Airway epithelial cell (primary cell): ENCODE data around the gene EVI2B. TPM values are rescaled to one million over a fixed set of nuclear protein-coding genes. Genes with fewer than 3 reads are reported as not detected.

Experiments used
- total RNA-seq: library from RNA; depleted of rRNA; stranded (reverse); fragments of >200 nt; gene quantifications from 2 replicates; pipeline ENCODE4 v1.2.3, GENCODE V29; 2015

EVI2B gene
- 0.14 TPM in 1 of 2 replicates, not detected in the other for total RNA-seq

DNA sequence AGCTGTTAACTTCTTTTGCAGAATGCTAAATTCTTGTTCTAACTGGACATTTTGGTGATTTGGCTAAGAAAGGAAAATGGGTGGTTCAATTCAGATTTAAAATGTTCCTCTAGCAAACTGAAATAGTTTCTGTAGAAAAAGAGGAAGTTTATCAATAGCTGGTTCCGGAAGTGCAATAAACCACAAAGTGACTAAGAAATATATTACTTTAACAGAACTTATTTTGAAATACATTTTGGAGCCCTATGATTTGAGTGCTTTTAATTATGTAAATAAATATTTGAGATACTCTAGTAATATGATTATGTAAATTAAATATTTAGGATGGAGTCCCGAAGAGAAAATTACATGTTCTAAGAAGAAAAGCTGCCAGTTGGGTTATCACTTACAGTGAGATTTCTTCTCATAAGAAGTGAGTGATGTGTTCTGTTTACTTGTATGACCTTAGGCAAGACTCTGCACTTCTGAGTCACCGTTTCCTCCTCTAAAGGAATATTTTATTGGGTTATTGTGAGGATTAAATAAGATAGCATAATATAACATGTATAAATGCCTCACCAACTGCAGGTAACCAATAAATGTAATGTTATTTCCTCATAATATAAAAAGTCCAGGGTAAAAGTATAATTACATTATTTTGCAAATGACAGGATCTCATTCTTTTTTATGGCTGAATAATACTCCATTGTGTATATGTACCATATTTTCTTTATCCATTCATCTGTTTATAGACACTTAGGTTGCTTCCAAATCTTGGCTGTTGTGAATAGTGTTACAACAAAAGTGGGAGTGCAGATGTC lies at the start of gene EVI2B:
Gene EVI2B (minus strand): TSS at position 73 of the 800 bp plus-strand sequence. CDS start 8,445 bp downstream, outside the sequence.

GRCh38 chr17:31321481-31321880 lies 7.6 kb upstream of the EVI2B start, which contains the start of gene EVI2A:
Gene EVI2A, minus strand, starts transcription at chr17:31321622. Its CDS starts 2,609 bp downstream, at chr17:31319013.

DNA sequence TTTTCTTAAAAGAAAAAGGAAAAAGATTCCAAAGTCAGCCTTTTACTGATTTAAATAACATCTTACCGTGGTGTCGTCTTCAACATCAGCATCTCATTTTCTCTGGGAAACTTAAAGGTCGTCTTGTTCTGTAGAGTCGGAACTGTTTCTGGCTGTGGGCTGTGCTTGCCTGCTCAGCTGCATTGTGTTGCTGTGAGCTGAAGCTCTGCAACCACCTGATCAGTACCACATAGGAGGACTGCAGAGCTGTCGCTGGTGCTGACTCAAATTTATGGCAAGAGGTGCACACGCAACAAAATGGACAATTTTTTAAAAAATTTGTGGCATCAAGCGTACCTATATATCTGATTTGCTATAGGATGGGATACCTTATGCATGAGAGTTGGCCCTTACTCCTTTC lies 16.8 kb downstream of the EVI2B start, which contains the start of gene OMG:
Gene OMG (minus strand): TSS at position 150 of the 400 bp plus-strand sequence. CDS start 908 bp downstream, outside the sequence.

Other genes with a start within 250 kb of the EVI2B start
- 23.8 and 28.1 TPM in 2 replicates for gene NF1, start 219.1 kb downstream of the EVI2B start, total RNA-seq
- gene OMG, start 16.8 kb downstream of the EVI2B start, total RNA-seq, result not detected in 2 replicates
- gene EVI2A, start 7.6 kb upstream of the EVI2B start, total RNA-seq, result 0.19 and 0.21 TPM in 2 replicates
- 13.2 and 15.6 TPM in 2 replicates for gene RAB11FIP4, start 77.6 kb upstream of the EVI2B start, total RNA-seq